HG02970 (cell line): Measurements from ENCODE around the gene ZNF641.

Experiments
- ATAC-seq: cut with Tn5 transposase; IDR thresholded peaks from one replicate; pipeline ENCODE4 v1.9.1; 2021; ENCODE audit warnings: mild to moderate bottlenecking, moderate library complexity, moderate number of reproducible peaks; ENCODE audit not compliant: unreplicated experiment, low FRiP score

Gene ZNF641

GRCh38 chr12:48350249-48351021, at the start of gene ZNF641:
Gene ZNF641 (minus strand): TSS chr12:48350919. CDS start chr12:48348090, 2,829 bp downstream.
- peak; percentile 75 for ATAC-seq

GRCh38 chr12:48390026-48390425, 39.3 kb upstream of the ZNF641 start:
- ATAC-seq, result no peak

DNA sequence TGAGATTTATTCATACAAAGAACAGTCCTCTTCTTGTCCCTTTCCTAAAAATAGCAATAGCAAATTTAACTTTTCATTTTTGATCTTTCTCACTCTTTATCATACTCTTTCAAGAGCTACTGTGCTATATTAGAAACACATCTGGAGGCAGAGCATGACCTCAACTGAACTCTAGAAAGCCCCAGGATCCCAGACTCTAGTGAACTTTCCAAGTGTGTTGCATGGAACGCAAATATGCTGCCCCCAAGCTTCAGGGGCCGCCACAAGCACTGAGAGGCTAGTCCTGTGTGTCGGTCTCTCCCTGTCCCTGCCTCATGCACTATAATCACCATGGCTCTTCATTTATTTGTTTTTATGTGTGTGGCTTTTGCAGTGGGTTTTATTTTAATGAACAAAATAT, 38.7 kb upstream of the ZNF641 start:
- ATAC-seq, result no peak

GRCh38 chr12:48388938-48389337, 38.2 kb upstream of the ZNF641 start:
- no peak for ATAC-seq

DNA sequence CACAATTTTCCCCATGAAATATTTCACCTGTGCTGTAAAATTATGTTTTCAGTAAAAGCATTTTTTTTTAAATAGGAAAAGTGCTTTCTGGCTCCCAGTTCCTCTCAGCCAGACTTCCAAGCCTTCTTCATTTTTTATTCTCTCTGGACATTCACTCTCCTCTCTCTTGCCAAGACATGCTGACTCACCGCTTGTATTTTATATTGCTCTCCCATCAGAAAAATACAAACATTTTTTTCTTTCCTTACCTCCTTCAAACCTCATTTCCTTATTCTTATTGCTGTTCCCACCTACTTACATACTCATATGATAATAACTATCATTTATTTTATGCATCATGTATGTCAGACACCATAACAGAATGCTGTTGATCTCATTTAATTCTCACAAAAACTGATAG, 37.7 kb upstream of the ZNF641 start:
- no peak for ATAC-seq

- no peak for ATAC-seq
Observed at GRCh38 chr12:48380596-48380995, 29.9 kb upstream of the ZNF641 start.

- ATAC-seq, result no peak
Observed at GRCh38 chr12:48379794-48380193, 29.1 kb upstream of the ZNF641 start.

DNA sequence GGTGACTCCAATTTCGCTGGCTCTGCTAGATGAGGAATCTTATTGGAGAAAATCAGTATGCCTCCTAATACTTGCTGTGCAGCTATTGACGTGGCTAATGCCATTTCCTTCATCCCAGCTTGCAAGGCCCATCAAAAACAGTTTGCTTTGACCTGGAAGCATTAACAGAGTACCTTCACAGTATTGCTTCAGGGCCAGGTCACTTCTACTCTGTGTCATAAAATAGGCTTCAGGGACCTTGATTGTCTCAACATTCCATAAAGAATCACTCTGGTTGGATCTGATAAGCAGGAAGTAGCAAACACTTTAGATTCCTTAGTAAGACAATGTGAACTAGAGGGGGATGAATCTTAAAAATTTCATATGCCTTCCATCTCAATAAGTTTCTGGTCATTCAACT, 26.9 kb upstream of the ZNF641 start:
- no peak for ATAC-seq

DNA sequence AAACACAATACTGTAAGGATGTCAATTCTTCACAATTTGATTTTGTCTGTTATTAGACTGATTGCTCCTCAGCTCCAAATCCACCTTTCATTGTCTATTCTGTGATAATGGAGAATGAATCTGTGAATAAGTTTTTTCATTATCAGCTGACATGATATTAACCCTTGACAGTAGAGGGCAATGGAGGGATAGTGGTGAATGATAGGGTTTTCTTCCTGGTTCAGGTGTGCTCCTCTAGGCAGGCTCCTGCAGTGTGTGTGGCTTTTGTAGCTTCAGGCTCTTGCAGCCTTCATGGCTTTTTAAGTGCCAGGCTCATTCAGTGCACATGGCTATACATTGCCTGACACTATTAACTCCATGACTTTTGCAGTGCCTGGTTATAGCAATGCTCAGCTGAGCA, 23.4 kb upstream of the ZNF641 start:
- ATAC-seq, result no peak

DNA sequence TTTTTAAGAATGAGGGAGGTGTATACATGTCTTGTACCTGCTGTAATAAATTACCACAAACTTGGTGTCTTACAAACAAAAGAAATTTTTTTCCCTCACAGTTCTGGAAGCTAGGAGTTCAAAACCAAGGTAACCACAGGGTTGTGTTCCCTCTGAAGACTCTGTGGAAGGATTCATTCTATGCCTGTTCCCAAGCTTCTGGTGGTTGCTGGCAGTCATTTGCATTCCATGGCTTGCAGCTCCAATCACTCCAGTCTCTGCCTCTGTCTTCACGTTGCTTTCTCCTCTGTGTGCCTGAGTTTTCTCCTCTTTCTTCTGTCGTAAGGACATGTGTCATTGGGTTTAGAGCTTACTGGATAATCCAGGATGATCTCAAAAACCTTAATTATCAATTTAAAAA, 15.4 kb upstream of the ZNF641 start:
- ATAC-seq, result no peak

- ATAC-seq, result no peak
Observed at GRCh38 chr12:48361664-48362339, 11.1 kb upstream of the ZNF641 start.

GRCh38 chr12:48358937-48359513, 8.3 kb upstream of the ZNF641 start:
- no peak for ATAC-seq

- no peak for ATAC-seq
Observed at GRCh38 chr12:48356041-48356768, 5.5 kb upstream of the ZNF641 start.

- no peak for ATAC-seq
Observed at GRCh38 chr12:48352157-48352760, 1.5 kb upstream of the ZNF641 start.

DNA sequence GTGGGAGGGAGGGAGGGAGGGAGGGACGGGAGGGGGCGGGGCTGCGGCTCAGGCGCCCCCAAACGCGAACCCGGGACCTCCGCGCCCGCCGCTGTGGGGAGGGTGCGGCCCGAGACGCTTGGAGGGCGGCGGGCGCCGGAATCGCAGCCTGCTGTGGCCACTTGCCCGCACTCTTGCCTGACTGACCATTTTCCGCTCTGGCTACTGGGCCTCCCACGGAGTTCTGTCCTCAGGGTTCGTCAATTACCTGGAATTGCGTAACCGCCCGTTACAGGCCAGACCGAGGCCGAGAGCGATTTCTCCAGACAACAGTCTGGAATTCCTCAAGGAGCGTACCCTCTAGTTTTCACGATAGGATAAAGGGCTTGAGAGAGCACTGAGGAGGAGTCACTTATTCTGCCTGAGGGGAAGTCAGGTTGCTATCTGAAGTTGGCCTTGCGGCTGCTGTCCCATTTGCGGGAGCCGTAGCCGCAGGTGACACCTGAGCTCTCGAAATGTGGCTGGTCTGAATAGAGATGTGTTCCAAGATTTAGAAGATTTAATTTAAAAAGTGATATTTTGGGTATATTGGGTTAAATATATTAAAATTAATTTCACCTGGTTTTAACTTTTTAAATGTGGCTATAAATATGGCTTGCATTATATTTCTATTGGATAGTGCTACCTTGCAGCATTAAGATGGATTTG, 446 bp upstream of the ZNF641 start:
- ATAC-seq, result peak; percentile 36

DNA sequence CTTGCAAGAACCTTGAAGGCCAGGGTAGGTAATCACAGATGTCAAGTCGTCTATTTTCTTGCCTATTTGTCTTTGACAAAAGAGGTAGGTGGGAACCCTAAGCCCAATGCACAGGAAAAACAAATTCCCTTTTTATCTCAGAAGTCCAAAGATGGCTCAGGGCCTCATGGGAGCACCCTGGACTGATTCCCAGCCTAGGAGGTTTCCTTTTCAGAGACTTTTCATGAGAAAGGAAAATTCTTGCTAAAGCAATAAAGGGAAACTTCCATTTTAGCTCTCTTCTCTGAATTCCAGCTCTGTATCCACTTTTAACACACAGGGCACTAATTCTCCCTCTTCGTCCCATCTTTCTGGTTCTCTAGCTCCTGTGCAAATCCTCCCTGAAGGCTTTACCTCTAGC, 1.2 kb downstream of the ZNF641 start:
- ATAC-seq, result no peak

DNA sequence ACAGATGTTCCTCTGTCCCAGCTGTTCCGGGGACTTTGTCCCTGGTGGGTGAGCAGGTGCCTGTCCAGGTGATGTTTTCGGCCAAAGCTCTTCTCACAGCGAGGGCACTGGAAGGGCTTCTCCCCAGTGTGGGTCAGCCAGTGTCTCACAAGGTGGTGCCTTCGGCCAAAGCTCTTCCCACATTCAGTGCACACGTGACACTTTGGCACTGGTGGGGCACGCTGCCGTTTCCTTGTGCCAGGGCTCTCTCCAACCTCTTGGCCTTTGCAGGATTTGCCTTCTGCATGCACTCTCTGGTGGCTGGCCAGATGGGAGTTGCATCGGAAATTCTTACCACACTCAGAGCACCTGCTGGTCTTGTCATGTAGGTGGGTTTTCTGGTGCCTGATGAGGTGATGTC, 7.7 kb downstream of the ZNF641 start:
- ATAC-seq, result no peak

DNA sequence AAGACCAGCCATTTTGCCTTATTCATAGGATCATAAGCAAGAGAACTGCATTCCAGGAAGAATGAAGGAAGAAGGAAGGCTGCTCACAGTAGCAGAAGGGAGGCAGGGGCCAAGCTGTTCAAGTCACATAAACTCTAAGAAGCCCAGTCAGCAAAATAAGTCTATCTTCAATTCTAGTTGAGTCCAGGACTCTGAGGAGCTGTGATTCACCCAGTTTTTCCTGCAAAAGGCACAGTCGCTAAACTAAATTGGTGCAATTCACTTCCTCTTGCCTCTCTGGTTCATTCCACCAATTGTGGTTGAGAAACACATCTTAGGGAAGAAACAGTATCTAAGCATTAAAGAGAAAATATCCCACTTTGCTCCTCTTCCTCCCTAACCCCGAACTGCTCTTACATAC, 9.8 kb downstream of the ZNF641 start:
- ATAC-seq, result no peak

GRCh38 chr12:48339442-48340117, 11.1 kb downstream of the ZNF641 start:
- ATAC-seq, result no peak

GRCh38 chr12:48336564-48336963, 14.2 kb downstream of the ZNF641 start:
- no peak for ATAC-seq
